Peyer's patch (tissue), 4 donors: ENCODE results near the gene TOPBP1. TPM values are rescaled to one million over a fixed set of nuclear protein-coding genes. Genes with fewer than 3 reads are reported as not detected.

Experiments
- DNase-seq, 3 donors: peaks; one replicate each; pipeline ENCODE4 v3.0.0-alpha.2; 2017 to 2019
- H3K27ac ChIP-seq, 4 donors: fragments of 200-600 bp; sonication (generic); one replicate each; pipeline ENCODE4 v1.5.1; 2016 to 2019
- H3K27me3 ChIP-seq, 2 donors: fragments of 200-600 bp; sonication (generic); one replicate each; pipeline ENCODE4 v1.5.1; 2019
- H3K36me3 ChIP-seq, 3 donors: fragments of 200-600 bp; sonication (generic); one replicate each; pipeline ENCODE4 v1.5.1; 2016 to 2019
- H3K4me1 ChIP-seq, 4 donors: fragments of 200-600 bp; sonication (generic); one replicate each; pipeline ENCODE4 v1.5.1; 2016 to 2019
- H3K4me3 ChIP-seq, 4 donors: fragments of 200-600 bp; sonication (generic); 1 replicate in 3 of 4; 2 replicates in 1 of 4; pipeline ENCODE4 v1.5.1; 2016 to 2019; ENCODE audit warnings: mild to moderate bottlenecking in 1 of 4
- H3K9me3 ChIP-seq, 4 donors: fragments of 200-600 bp; sonication (generic); one replicate each; pipeline ENCODE4 v1.5.1; 2016 to 2019; ENCODE audit warnings: mild to moderate bottlenecking in 1 of 4
- CTCF ChIP-seq, 6 experiments: fragments of 450-650 bp in 4 of 6; fragments of 200-600 bp in 2 of 6; sonication (generic) in 1 of 6; IDR thresholded peaks; one replicate each; pipeline ENCODE4 v1.5.1; 2017 to 2019; ENCODE audit warnings: antibody characterized with exemption in 6 of 6, mild to moderate bottlenecking in 3 of 6, moderate library complexity in 1 of 6
- POLR2A ChIP-seq, 2 donors: fragments of 450-650 bp; IDR thresholded peaks; one replicate each; pipeline ENCODE4 v1.5.1; 2017; ENCODE audit warnings: antibody characterized with exemption in 2 of 2, mild to moderate bottlenecking in 2 of 2, moderate library complexity in 2 of 2
- total RNA-seq, 4 donors: library from RNA; depleted of rRNA; stranded (reverse); fragments of >200 nt; gene quantifications; one replicate each; pipeline ENCODE4 v1.1.0, GENCODE V29; 2016

TOPBP1 gene
- total RNA-seq, 4 donors from 2014 or later: 22.6 to 57.8 (median 40.7) TPM

DNA sequence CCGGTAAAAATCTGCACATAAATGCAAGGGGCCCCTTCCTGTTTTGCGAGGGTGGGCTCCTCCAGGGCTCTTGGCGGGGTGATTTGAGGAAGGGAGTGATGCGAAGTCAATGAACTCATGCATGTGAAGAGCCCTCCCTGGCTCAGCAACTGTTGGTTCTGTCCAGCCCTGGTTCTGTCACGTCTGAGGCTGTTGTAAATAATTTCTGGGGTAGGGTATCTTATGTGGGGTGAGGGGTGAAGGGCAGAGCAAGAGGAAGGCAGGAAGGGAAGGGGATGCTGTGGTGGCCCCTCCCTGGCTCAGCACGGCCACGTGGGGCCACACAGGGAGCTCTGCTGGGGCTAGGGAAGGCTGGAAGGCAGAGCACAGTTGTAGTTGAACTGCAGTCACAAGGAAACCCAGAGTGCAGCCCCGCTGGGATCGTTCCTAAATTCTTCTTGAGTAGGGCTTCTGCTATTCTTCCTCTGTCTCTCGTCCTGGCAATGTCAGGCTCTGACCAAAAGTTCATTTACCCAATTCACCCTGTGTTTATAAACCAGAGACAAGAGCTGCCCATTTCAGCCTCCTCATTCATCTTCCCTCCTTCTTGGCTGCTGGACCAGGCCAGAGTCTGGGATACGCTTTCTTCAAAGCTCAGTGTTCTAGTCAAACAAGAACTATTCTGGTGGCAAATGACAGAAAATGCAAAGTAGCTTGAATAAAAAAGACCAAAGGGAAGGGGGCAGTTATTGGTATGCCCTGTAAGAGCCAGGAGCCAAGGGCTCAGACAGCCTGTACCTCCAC, 14.8 kb upstream of the TOPBP1 start:
- no peak for TF ChIP-seq POLR2A (IDR thresholded peaks at IDR 0.05)
- no peak for TF ChIP-seq CTCF (IDR thresholded peaks at IDR 0.05)
- no peak for DNase-seq
- Histone ChIP-seq H3K9me3 (no peaks in the 10 kb centered on the region), H3K27me3 (peaks cover 0 to 4% of the 10 kb centered on the region in 2 donors), H3K4me1 (peaks cover 0 to 4% (median 0%) of the 10 kb centered on the region in 4 donors), H3K36me3 (no peaks in the 10 kb centered on the region), H3K4me3 (no peak overlapping the region), H3K27ac (no peak overlapping the region)

- H3K4me3 ChIP-seq: no peak overlapping the region
- H3K36me3 ChIP-seq: no peaks in the 10 kb centered on the region
- peaks cover 0 to 4% of the 10 kb centered on the region in 2 donors for H3K27me3 ChIP-seq
- no peaks in the 10 kb centered on the region for H3K9me3 ChIP-seq
- H3K4me1 ChIP-seq: peaks cover 0 to 4% (median 0%) of the 10 kb centered on the region in 4 donors
- no peak overlapping the region for H3K27ac ChIP-seq
- TF ChIP-seq CTCF (IDR thresholded peaks at IDR 0.05) (no peak), POLR2A (IDR thresholded peaks at IDR 0.05) (no peak)
- DNase-seq: no peak
Measured at GRCh38 chr3:133675631-133676335, 14.0 kb upstream of the TOPBP1 start.

DNA sequence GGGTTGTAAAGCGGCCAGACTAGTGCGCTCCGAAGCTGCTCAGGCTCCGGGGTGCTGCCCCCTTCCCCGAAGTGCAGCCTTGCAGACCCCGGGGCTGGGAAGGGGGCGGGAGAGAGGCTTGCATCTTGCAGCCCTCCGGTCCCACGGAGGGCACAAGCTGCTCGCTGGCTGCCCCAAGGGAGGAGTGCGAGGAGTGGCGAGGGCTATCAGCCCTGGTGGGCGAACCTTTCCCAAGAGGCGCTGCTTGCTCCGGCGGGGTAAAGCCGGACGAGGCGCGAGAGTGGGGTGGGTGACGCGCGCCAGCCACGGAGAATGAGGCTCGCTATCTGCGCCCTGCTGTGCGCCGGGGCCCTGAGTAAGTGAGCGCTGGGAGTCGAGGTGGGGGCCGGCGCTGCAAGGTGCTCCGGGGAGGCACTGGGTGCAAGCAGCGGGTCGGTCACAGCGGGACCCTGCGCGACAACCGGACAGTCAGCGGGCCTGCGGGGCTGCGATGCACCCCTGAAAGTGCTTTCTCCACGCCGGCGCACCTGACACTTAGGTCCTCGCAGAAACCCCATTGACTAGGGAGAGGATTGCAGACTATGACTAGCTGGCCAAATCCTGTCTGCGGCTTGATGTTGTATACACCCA, 12.7 kb upstream of the TOPBP1 start:
- no peak overlapping the region for H3K4me3 ChIP-seq
- TF ChIP-seq POLR2A (IDR thresholded peaks at IDR 0.05) (no peak), CTCF (IDR thresholded peaks at IDR 0.05) (no peak)
- peaks cover 0 to 4% of the 10 kb centered on the region in 2 donors for H3K27me3 ChIP-seq
- no peaks in the 10 kb centered on the region for H3K9me3 ChIP-seq
- peaks cover 0 to 4% (median 0%) of the 10 kb centered on the region in 4 donors for H3K4me1 ChIP-seq
- H3K36me3 ChIP-seq: no peaks in the 10 kb centered on the region
- no peak for DNase-seq
- no peak overlapping the region for H3K27ac ChIP-seq

- TF ChIP-seq POLR2A (IDR thresholded peaks at IDR 0.05): no peak
- no peak for TF ChIP-seq CTCF (IDR thresholded peaks at IDR 0.05)
- Histone ChIP-seq H3K36me3 (no peaks in the 10 kb centered on the region), H3K27ac (no peak overlapping the region), H3K4me3 (no peak overlapping the region), H3K27me3 (peaks cover 0 to 4% of the 10 kb centered on the region in 2 donors), H3K9me3 (no peaks in the 10 kb centered on the region), H3K4me1 (peaks cover 0 to 4% (median 0%) of the 10 kb centered on the region in 4 donors)
- no peak for DNase-seq
Measured at GRCh38 chr3:133673746-133674145, 12.0 kb upstream of the TOPBP1 start.

DNA sequence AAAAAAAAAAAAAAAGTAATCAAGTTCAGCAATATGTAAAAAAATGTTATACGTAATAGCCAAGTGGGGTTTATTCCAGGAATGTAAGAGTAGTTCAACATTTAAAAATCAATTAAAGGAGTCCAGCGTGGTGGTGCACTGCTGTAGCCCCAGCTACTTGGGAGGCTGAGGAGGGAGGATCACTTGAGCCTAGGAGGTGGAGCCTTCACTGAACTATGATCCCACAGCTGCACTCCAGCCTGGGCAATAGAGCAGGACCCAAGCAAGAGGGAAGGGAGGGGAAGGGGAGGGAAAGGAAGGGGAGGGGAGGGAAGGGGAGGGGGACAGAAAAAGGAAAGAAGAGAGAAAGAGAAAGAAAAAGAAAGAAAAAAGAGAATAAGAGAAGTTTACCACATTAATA, 10.7 kb upstream of the TOPBP1 start:
- Histone ChIP-seq H3K4me1 (peaks cover 0 to 4% (median 0%) of the 10 kb centered on the region in 4 donors), H3K27ac (no peak overlapping the region), H3K36me3 (no peaks in the 10 kb centered on the region), H3K9me3 (no peaks in the 10 kb centered on the region), H3K27me3 (peaks cover 0 to 4% of the 10 kb centered on the region in 2 donors), H3K4me3 (no peak overlapping the region)
- TF ChIP-seq CTCF (IDR thresholded peaks at IDR 0.05) (no peak), POLR2A (IDR thresholded peaks at IDR 0.05) (no peak)
- DNase-seq: no peak
